ENCODE measurements around the gene DLEC1. TPM values are rescaled to one million over a fixed set of nuclear protein-coding genes. Genes with fewer than 3 reads are reported as not detected.

DLEC1 gene
- total RNA-seq, 1 donor from 2014 or later: 0.54 TPM

DNA sequence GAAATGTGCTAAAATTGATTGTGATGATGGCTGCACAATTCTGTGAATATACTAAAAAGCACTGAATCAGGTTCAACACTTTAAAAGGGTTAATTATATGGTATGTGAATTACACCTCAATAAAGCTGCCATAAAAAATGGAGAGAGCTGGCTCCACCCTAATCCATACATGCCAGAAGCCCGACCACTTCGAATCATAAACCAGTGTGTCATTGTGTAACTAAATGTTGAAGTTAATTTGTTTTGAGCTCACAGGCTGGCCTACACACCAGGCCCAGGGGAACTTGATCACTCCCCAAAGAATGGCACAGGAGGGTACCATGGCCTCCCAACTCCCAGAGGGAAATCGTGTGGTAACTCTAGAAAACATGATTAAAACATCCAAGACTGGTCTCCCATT is 23.5 kb upstream of the DLEC1 start:
- no peak for TF ChIP-seq EZH2 (IDR thresholded peaks at IDR 0.05; ENCODE audit: insufficient read depth, low read length)
- TF ChIP-seq, protein P1, sequence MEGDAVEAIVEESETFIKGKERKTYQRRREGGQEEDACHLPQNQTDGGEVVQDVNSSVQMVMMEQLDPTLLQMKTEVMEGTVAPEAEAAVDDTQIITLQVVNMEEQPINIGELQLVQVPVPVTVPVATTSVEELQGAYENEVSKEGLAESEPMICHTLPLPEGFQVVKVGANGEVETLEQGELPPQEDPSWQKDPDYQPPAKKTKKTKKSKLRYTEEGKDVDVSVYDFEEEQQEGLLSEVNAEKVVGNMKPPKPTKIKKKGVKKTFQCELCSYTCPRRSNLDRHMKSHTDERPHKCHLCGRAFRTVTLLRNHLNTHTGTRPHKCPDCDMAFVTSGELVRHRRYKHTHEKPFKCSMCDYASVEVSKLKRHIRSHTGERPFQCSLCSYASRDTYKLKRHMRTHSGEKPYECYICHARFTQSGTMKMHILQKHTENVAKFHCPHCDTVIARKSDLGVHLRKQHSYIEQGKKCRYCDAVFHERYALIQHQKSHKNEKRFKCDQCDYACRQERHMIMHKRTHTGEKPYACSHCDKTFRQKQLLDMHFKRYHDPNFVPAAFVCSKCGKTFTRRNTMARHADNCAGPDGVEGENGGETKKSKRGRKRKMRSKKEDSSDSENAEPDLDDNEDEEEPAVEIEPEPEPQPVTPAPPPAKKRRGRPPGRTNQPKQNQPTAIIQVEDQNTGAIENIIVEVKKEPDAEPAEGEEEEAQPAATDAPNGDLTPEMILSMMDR (IDR thresholded peaks at IDR 0.05; ENCODE audit: insufficient read depth, low read depth, low read length): no peak
- H3K4me1 Mint-ChIP-seq (ENCODE audit: low read depth, unreplicated experiment): no peaks in the 10 kb centered on the region
- no peaks in the 10 kb centered on the region for H3K27me3 Mint-ChIP-seq (ENCODE audit: low read depth, unreplicated experiment)
- Histone ChIP-seq H2AFZ (ENCODE audit: low read depth, low read length) (no peak overlapping the region), H3K4me2 (ENCODE audit: low read length) (no peak overlapping the region), H3K4me1 (ENCODE audit: insufficient read depth, low read length) (no peaks in the 10 kb centered on the region), H3K27ac (ENCODE audit: low read depth, low read length) (no peak overlapping the region), H3K4me3 (ENCODE audit: insufficient read depth, low read depth, low read length) (no peak overlapping the region), H3K79me2 (ENCODE audit: insufficient read depth, low read length) (no peaks in the 10 kb centered on the region), H3K9me3 (ENCODE audit: insufficient read depth, low read depth, low read length) (no peaks in the 10 kb centered on the region), H4K20me1 (ENCODE audit: insufficient read depth, low read length) (no peaks in the 10 kb centered on the region), H3K36me3 (ENCODE audit: insufficient read depth, low read length) (peaks cover 4% of the 10 kb centered on the region), H3K9ac (ENCODE audit: low read length) (no peak overlapping the region), H3K27me3 (ENCODE audit: insufficient read depth, low read length) (no peaks in the 10 kb centered on the region)
- FAIRE-seq (no peak), DNase-seq (ENCODE audit: low read depth) (no peak)
- no peak overlapping the region for H3K27ac Mint-ChIP-seq (ENCODE audit: unreplicated experiment)
- H3K9me3 Mint-ChIP-seq (ENCODE audit: unreplicated experiment): peaks cover 3% of the 10 kb centered on the region
- H3K4me3 Mint-ChIP-seq (ENCODE audit: unreplicated experiment): no peak overlapping the region
- peaks cover 32% of the 10 kb centered on the region for H3K36me3 Mint-ChIP-seq (ENCODE audit: low read depth, unreplicated experiment)

DNA sequence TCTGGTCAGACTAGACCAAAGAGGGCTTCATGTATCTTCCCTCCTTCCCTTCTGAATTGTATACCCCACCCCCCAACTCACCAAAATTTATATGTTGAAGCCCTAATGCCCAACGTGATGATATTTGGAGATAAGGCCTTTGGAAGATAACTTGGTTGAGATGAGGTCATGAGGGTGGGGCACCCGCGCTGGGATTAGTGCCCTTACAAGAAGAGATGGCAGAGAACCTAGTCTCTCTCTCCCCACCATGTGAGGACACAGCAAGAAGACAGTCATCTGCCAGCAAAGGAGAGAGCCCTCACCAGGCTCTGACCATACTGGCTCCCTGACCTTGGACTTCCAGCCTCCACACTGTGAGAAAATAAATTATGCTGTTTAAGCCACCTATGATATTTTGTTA is 23.0 kb upstream of the DLEC1 start:
- Mint-ChIP-seq H3K27ac (ENCODE audit: unreplicated experiment) (no peak overlapping the region), H3K36me3 (ENCODE audit: low read depth, unreplicated experiment) (peaks cover 29% of the 10 kb centered on the region), H3K4me1 (ENCODE audit: low read depth, unreplicated experiment) (no peaks in the 10 kb centered on the region), H3K27me3 (ENCODE audit: low read depth, unreplicated experiment) (no peaks in the 10 kb centered on the region), H3K4me3 (ENCODE audit: unreplicated experiment) (no peak overlapping the region), H3K9me3 (ENCODE audit: unreplicated experiment) (peaks cover 3% of the 10 kb centered on the region)
- Histone ChIP-seq H3K4me3 (ENCODE audit: insufficient read depth, low read depth, low read length) (no peak overlapping the region), H3K4me1 (ENCODE audit: insufficient read depth, low read length) (no peaks in the 10 kb centered on the region), H3K27ac (ENCODE audit: low read depth, low read length) (no peak overlapping the region), H3K9me3 (ENCODE audit: insufficient read depth, low read depth, low read length) (no peaks in the 10 kb centered on the region), H3K36me3 (ENCODE audit: insufficient read depth, low read length) (peaks cover 4% of the 10 kb centered on the region), H3K9ac (ENCODE audit: low read length) (no peak overlapping the region), H3K4me2 (ENCODE audit: low read length) (no peak overlapping the region), H2AFZ (ENCODE audit: low read depth, low read length) (no peak overlapping the region), H4K20me1 (ENCODE audit: insufficient read depth, low read length) (no peaks in the 10 kb centered on the region), H3K27me3 (ENCODE audit: insufficient read depth, low read length) (no peaks in the 10 kb centered on the region), H3K79me2 (ENCODE audit: insufficient read depth, low read length) (no peaks in the 10 kb centered on the region)
- no peak for TF ChIP-seq EZH2 (IDR thresholded peaks at IDR 0.05; ENCODE audit: insufficient read depth, low read length)
- TF ChIP-seq, protein P1 (IDR thresholded peaks at IDR 0.05; ENCODE audit: insufficient read depth, low read depth, low read length): no peak
- FAIRE-seq: no peak
- no peak for DNase-seq (ENCODE audit: low read depth)

DNA sequence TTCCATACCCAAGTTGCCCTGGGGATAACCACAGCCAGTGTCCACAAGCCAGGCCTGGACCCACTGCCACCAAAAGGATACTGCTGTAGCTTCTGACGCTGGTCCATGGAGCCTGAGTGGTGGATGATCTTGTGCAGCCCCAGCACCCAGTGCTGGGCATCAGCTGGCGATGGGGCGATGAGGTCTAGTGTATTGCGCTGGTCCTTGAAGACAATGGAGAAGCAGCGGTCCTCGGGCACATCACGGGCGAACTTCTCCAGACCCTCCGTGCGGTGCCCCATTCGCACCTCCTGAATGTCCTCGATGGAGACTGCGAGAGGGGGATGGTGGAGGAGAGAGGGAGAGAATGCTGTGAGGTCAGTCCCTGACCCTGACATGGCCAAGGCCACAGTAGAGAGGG is 22.6 kb upstream of the DLEC1 start:
- no peaks in the 10 kb centered on the region for H3K9me3 ChIP-seq (ENCODE audit: insufficient read depth, low read depth, low read length)
- FAIRE-seq (no peak), DNase-seq (ENCODE audit: low read depth) (no peak)
- no peaks in the 10 kb centered on the region for H3K27me3 ChIP-seq (ENCODE audit: insufficient read depth, low read length)
- H3K4me1 ChIP-seq (ENCODE audit: insufficient read depth, low read length): no peaks in the 10 kb centered on the region
- no peaks in the 10 kb centered on the region for H3K79me2 ChIP-seq (ENCODE audit: insufficient read depth, low read length)
- H3K9me3 Mint-ChIP-seq (ENCODE audit: unreplicated experiment): peaks cover 3% of the 10 kb centered on the region
- no peak overlapping the region for H3K4me3 ChIP-seq (ENCODE audit: insufficient read depth, low read depth, low read length)
- H2AFZ ChIP-seq (ENCODE audit: low read depth, low read length): no peak overlapping the region
- H3K27ac Mint-ChIP-seq (ENCODE audit: unreplicated experiment): no peak overlapping the region
- peaks cover 3% of the 10 kb centered on the region for H4K20me1 ChIP-seq (ENCODE audit: insufficient read depth, low read length)
- H3K4me3 Mint-ChIP-seq (ENCODE audit: unreplicated experiment): no peak overlapping the region
- no peak overlapping the region for H3K4me2 ChIP-seq (ENCODE audit: low read length)
- H3K36me3 Mint-ChIP-seq (ENCODE audit: low read depth, unreplicated experiment): peaks cover 29% of the 10 kb centered on the region
- H3K4me1 Mint-ChIP-seq (ENCODE audit: low read depth, unreplicated experiment): no peaks in the 10 kb centered on the region
- no peak overlapping the region for H3K27ac ChIP-seq (ENCODE audit: low read depth, low read length)
- TF ChIP-seq EZH2 (IDR thresholded peaks at IDR 0.05; ENCODE audit: insufficient read depth, low read length): no peak
- TF ChIP-seq, protein P1 (IDR thresholded peaks at IDR 0.05; ENCODE audit: insufficient read depth, low read depth, low read length): no peak
- no peaks in the 10 kb centered on the region for H3K27me3 Mint-ChIP-seq (ENCODE audit: low read depth, unreplicated experiment)
- H3K36me3 ChIP-seq (ENCODE audit: insufficient read depth, low read length): peaks cover 4% of the 10 kb centered on the region
- no peak overlapping the region for H3K9ac ChIP-seq (ENCODE audit: low read length)
